Cardiac septum (tissue), 1 donor: ENCODE measurements around the gene FCN1. TPM values are rescaled to one million over a fixed set of nuclear protein-coding genes. Genes with fewer than 3 reads are reported as not detected.

Experiments
- DNase-seq: peaks from one replicate; pipeline ENCODE4 v3.0.0-alpha.2; 2020; ENCODE audit warnings: low spot score
- intact Hi-C: fragments of 100-400 bp; cut with DNase I; formaldehyde crosslinking; loops from one replicate; pipeline ENCODE4 v1.14.0; 2022
- total RNA-seq: library from RNA; stranded (reverse); fragmentation: NEBNext Ultra II Directional; extraction: Animal tissue kit (Norgen Biotek cat#: 25700); gene quantifications from one replicate; pipeline ENCODE4 v1.2.1, GENCODE V29; 2021
- donor health status: DM: no; HTN: no; CAD: no.

FCN1 gene
- total RNA-seq, 1 donor from 2014 or later: 5.3 TPM

DNA sequence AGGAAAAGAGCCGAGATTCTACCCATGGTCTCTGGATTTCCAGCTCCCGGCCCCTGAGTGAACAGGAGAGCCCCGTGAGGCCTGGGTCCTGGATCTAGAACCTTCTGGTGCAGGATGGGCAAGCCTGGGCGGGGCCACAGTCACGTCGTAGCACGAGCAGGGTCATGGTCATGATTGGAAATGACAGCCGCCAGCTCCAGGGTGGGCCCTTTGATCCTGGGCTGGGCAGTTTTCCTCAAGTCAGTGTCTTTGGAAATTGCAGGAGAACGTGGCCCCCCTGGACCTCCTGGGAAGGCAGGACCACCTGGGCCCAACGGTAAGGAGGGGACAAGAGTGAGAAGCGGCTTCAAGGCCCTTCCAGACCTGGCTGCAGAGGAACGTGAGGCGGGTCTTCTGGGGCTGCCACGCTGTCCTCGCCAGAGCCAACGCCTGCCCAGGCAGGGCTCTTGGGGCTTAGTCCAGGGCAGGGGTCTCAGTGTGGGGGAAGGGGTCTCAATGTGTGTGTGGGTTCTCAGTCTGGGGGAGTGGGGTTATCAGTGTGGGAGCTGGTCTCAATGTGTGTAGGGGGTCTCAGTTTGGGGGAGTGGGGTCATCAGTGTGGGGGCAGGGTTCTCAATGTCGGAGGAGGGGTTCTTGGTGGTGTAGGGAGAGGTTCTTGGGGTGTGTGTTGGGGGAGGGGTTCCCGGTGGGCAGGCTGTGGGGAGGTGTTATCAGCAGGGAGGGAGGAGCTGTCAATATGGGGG is 34.5 kb downstream of the FCN1 start:
- no peak for DNase-seq
- intact Hi-C loops: loop anchor here (5.0 kb wide), 1 partner anchor 51 kb away; no protein-coding TSS in a partner anchor

- intact Hi-C loops: loop anchor here (5.0 kb wide), 1 partner anchor 50 kb away; no protein-coding TSS in a partner anchor
- DNase-seq: no peak
These were observed 35.4 kb downstream of the FCN1 start for GRCh38 chr9:134882204-134882785.

GRCh38 chr9:134881313-134881670 is 36.4 kb downstream of the FCN1 start:
- intact Hi-C loops: loop anchor here (5.0 kb wide), 1 partner anchor 49 kb away; no protein-coding TSS in a partner anchor

DNA sequence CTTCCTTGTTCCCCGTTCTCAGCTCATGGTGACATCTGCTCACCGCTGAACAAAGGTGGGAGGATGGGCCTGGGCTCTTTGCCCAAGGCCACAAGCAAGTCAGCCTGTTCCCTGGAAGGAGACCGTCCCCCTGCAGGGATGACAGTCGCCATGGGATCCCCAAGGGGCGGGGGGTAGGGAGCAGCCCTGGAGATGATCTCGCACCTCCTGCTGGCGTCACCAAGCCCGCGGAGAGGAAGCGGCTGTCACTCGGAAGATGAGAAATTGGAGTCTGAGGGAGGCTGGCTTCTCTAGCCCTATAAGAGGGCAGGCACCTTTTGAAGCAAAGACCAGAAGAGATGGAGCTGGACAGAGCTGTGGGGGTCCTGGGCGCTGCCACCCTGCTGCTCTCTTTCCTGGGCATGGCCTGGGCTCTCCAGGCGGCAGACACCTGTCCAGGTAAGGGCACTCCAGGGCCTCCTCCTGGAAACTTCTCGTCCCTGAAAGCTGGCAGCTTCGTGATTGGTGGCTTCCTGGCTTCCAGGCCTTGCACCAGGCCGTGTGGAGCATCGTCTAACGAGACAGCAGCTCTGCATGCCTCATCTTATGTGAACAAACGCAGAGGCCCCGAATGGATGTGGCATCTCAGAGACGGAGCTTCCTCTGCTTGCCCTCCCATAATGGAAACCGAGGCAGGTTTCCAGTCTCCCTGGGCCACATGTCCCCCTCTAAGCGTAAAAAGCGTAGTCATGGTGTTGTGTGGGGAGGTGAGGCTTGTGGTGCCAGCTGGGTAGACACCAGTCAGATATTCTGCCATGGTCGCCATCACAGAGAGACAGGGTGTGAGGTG is 37.0 kb downstream of the FCN1 start, which contains the start of gene FCN2:
FCN2 (plus strand) TSS at position 327 of the 829 bp plus-strand sequence; CDS start at position 339, 12 bp downstream.
- no peak for DNase-seq
- intact Hi-C loops: loop anchor here (5.0 kb wide), 1 partner anchor 48 kb away; no protein-coding TSS in a partner anchor

More at GRCh38 chr9:134881313-134881670, 36.4 kb downstream of the FCN1 start:
- DNase-seq: no peak

- DNase-seq: no peak
These were observed 37.8 kb downstream of the FCN1 start for GRCh38 chr9:134879664-134880483.

GRCh38 chr9:134877541-134877940 is 40.2 kb downstream of the FCN1 start:
- intact Hi-C loops: no loop called here
- peak; percentile 10 for DNase-seq

More at GRCh38 chr9:134879664-134880483, 37.8 kb downstream of the FCN1 start:
- intact Hi-C loops: loop anchor here (5.0 kb wide), 1 partner anchor 48 kb away; no protein-coding TSS in a partner anchor

DNA sequence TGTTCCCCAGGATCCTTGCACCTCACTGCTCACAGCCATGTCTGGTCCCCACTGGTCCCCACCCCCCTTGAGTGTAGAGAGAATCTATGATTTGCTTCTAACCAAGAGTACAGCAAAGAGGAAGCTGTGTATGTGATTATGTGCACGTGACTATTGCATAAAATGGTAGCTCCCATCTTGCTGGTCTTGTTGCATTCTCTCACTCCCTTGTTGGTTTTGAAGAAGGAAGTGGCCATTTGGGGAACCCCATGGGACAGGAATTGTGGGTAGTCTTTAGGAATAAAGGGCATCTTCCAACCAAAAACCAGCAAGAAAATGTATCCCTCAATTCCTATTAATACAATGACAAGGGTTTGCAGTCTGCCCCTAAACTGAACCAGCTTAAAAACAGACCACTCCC is 42.3 kb downstream of the FCN1 start:
- DNase-seq: peak; percentile 24
- intact Hi-C loops: no loop called here

GRCh38 chr9:134872482-134873231 is 45.1 kb downstream of the FCN1 start:
- DNase-seq: no peak
- intact Hi-C loops: no loop called here

DNA sequence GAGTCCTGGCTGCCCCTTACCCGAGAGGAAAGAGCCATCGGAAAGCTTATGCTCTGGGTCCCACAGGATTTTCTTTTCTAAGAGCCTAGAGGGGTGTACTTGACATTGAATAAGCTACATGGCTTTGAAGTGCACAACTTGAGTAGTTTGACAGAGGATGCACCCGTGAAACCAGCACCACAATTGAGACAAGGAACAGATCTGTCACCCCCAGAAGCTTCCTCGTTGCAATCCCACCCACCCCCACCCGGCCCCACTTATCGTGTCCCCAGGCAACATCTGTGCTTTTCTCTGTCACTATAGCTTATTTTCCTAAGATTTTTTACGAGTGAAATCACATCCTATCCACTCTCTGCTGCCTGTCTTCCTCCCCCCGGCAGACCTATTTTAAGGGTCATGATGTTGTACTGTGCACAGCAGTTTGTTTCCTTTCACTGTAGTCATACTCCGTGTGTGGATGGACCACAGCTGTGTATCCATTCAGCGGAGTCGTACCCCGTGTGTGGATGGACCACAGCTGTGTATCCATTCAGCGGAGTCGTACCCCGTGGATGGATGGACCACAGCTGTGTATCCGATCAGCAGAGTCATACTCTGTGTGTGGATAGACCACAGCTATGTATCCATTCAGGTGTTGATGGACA is 45.9 kb downstream of the FCN1 start:
- DNase-seq: no peak
- intact Hi-C loops: no loop called here

GRCh38 chr9:134870746-134871662 is 46.7 kb downstream of the FCN1 start:
- intact Hi-C loops: no loop called here
- no peak for DNase-seq

GRCh38 chr9:134870301-134870694 is 47.4 kb downstream of the FCN1 start:
- no peak for DNase-seq
- intact Hi-C loops: no loop called here

DNA sequence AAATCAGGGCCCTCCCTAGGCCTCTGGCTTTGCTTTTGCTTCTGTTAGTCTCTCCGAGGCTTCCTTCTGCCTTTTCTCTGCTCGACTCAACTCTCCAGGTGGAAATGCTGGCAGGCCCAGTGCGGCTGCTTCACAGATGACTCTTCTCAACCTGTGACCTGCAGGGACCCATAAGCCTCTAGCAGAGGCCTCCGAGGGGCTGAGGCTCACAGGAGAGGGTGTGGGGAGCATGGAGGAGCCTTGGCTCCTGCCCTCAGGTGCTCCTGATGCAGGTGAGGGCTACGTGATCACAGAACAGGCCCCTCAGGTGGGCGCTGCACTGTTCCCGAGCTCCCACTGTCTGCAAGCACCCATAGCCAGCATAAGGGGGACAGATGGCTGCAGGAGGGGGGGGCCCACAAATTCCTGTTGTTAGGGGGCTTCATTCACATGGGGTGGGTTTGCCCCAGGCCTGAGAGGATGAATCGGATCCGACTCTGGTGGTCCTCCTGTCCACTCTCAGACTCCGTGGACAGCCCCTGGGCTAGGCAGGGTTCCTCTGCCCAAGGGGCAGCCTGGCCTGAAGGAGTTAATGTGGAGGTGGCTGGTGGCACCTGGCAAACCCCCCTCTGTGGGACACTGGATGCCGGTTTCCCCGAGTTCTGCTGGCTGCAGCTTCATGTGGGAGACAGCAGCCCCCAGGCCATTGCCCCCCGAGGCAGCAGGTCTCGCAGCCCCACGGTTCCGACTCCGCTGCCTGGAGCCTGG is 48.0 kb downstream of the FCN1 start:
- DNase-seq: no peak
- intact Hi-C loops: no loop called here

- intact Hi-C loops: no loop called here
- DNase-seq: no peak
These were observed 48.8 kb downstream of the FCN1 start for GRCh38 chr9:134868751-134869553.

GRCh38 chr9:134867917-134868750 is 49.6 kb downstream of the FCN1 start:
- DNase-seq: no peak
- intact Hi-C loops: no loop called here

DNA sequence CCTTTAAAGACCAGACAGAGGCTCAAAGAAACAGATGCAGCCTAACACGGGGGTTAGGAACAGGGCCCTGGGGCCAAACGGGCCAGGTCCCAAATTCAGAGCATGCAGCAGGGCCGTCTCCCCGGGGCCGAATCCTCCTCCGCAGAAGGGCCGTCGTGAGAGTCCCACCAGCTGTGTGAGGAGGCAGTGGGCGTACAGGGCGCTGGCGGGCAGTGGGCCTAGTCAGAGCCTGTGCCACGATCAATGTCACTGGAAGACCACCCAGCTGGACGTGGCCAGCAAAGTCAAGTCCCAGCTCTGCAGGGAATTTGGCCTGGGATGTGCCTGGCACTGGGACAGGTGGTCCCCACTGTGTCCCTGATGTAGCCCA is 52.9 kb downstream of the FCN1 start:
- peak; percentile 9 for DNase-seq
- intact Hi-C loops: no loop called here
